ENCODE measurements around the gene LSAMP.

The LSAMP gene

DNA sequence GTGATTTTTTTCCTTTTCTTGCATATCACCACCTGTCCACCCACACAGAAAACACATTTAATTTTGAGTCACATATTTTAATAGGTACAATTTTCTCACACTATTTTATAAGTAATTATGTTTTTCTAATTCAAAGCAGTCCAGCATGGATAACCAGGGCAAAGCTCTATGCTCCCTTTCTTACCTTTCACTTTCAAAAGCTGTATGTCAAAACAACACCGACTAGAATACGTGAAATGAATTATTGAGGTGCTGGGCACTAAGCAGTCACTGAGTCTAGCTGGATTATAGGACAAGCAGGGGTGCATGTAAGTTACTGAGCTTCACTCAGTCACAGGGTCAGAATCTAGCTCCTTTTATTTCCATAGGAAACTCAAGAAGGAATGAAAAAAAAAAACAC lies 60.6 kb downstream of the LSAMP start:
- CTCF ChIA-PET: no interaction called here
- Histone ChIP-seq H3K4me1 (ENCODE audit: control insufficient read depth, insufficient read depth, low read length) (no peaks in the 10 kb centered on the region), H3K27ac (ENCODE audit: extremely low read depth, low read depth, low read length) (no peak overlapping the region), H3K4me3 (ENCODE audit: low read depth, low read length) (no peak overlapping the region), H3K36me3 (ENCODE audit: control insufficient read depth in 2 of 2, insufficient read depth in 1 of 2, low read length in 2 of 2) (no peaks in the 10 kb centered on the region), H3K9me3 (ENCODE audit: control insufficient read depth, insufficient read depth, low read depth, low read length) (no peaks in the 10 kb centered on the region)
- TF ChIP-seq ZNF501 (tag by site-specific recombination; IDR thresholded peaks at IDR 0.05) (no peak), ZNF354C (tag by site-specific recombination; IDR thresholded peaks at IDR 0.05; ENCODE audit: borderline replicate concordance, low read depth) (no peak), SP2 (tag by site-specific recombination; IDR thresholded peaks at IDR 0.05) (no peak), KLF10 (tag by site-specific recombination; IDR thresholded peaks at IDR 0.05) (no peak), ZNF585B (tag by site-specific recombination; IDR thresholded peaks at IDR 0.05) (no peak), TRIM28 (IDR thresholded peaks at IDR 0.05; ENCODE audit: borderline replicate concordance, low read length) (no peak), ZFP37 (tag by site-specific recombination; IDR thresholded peaks at IDR 0.05) (no peak), SP3 (tag by site-specific recombination; IDR thresholded peaks at IDR 0.05) (no peak), ZBTB20 (tag by site-specific recombination; IDR thresholded peaks at IDR 0.05) (no peak)
- POLR2A ChIA-PET: no interaction called here

DNA sequence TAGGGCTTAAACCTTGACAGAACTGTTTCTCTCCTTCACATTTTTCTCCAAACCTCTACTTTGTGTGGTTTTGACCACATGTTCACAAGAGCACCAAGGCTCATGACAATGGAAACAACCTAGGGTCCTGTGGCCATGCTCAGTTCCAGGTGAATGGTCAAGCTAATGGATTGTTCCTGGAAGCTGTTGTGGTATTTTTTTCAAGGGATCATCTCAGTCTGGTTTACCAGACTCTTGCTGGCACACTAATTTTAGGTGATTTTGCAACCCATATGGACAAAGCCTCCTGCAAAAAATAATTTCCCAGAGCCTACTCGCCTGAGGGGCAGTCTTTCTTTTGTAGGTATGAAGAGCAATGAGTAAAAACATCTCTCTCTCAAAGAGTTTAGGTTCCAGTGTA lies 67.2 kb downstream of the LSAMP start:
- no peaks in the 10 kb centered on the region for H3K4me1 ChIP-seq (ENCODE audit: control insufficient read depth, insufficient read depth, low read length)
- TF ChIP-seq ZNF37A (tag by site-specific recombination; IDR thresholded peaks at IDR 0.05) (no peak), ZNF214 (tag by site-specific recombination; IDR thresholded peaks at IDR 0.05; ENCODE audit: borderline replicate concordance) (no peak)
- ChIA-PET CTCF (no interaction called here), POLR2A (no interaction called here)
- H3K4me3 ChIP-seq (ENCODE audit: low read depth, low read length): no peak overlapping the region
- H3K27ac ChIP-seq (ENCODE audit: extremely low read depth, low read depth, low read length): no peak overlapping the region
- no peaks in the 10 kb centered on the region for H3K36me3 ChIP-seq (ENCODE audit: control insufficient read depth in 2 of 2, insufficient read depth in 1 of 2, low read length in 2 of 2)
- H3K9me3 ChIP-seq (ENCODE audit: control insufficient read depth, insufficient read depth, low read depth, low read length): no peaks in the 10 kb centered on the region

DNA sequence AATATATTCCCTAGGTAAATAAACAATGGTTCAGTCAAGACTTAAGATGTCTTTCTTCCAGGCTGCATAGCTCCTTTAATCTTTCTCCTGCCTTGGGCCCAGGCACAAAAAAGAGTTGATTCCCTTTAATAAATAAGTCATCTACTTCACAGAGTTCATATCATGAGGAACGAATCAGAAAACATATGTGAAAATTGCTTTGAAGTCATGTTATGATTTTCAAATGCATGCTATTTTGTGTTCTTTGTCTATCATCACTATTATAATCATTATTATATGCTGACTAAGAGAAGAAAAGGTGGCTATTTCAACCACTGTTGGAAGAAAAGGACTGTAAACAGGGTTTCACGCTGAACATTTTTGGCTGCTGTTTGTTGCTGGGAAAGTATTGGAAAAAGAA lies 70.4 kb downstream of the LSAMP start:
- TF ChIP-seq KLF8 (tag by site-specific recombination; IDR thresholded peaks at IDR 0.05): no peak
- no peak for TF ChIP-seq ZNF558 (tag by site-specific recombination; IDR thresholded peaks at IDR 0.05)
- TF ChIP-seq ZNF311 (tag by site-specific recombination; IDR thresholded peaks at IDR 0.05; ENCODE audit: borderline replicate concordance): no peak
- TF ChIP-seq, protein P1, sequence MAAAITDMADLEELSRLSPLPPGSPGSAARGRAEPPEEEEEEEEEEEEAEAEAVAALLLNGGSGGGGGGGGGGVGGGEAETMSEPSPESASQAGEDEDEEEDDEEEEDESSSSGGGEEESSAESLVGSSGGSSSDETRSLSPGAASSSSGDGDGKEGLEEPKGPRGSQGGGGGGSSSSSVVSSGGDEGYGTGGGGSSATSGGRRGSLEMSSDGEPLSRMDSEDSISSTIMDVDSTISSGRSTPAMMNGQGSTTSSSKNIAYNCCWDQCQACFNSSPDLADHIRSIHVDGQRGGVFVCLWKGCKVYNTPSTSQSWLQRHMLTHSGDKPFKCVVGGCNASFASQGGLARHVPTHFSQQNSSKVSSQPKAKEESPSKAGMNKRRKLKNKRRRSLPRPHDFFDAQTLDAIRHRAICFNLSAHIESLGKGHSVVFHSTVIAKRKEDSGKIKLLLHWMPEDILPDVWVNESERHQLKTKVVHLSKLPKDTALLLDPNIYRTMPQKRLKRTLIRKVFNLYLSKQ (tag by site-specific recombination; IDR thresholded peaks at IDR 0.05; ENCODE audit: borderline replicate concordance): no peak
- TF ChIP-seq, protein P2, sequence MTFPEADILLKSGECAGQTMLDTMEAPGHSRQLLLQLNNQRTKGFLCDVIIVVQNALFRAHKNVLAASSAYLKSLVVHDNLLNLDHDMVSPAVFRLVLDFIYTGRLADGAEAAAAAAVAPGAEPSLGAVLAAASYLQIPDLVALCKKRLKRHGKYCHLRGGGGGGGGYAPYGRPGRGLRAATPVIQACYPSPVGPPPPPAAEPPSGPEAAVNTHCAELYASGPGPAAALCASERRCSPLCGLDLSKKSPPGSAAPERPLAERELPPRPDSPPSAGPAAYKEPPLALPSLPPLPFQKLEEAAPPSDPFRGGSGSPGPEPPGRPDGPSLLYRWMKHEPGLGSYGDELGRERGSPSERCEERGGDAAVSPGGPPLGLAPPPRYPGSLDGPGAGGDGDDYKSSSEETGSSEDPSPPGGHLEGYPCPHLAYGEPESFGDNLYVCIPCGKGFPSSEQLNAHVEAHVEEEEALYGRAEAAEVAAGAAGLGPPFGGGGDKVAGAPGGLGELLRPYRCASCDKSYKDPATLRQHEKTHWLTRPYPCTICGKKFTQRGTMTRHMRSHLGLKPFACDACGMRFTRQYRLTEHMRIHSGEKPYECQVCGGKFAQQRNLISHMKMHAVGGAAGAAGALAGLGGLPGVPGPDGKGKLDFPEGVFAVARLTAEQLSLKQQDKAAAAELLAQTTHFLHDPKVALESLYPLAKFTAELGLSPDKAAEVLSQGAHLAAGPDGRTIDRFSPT (tag by site-specific recombination; IDR thresholded peaks at IDR 0.05): no peak
- no peak for TF ChIP-seq OVOL3 (tag by site-specific recombination; IDR thresholded peaks at IDR 0.05)
- Histone ChIP-seq H3K4me3 (ENCODE audit: low read depth, low read length) (no peak overlapping the region), H3K36me3 (ENCODE audit: control insufficient read depth in 2 of 2, insufficient read depth in 1 of 2, low read length in 2 of 2) (no peaks in the 10 kb centered on the region), H3K9me3 (ENCODE audit: control insufficient read depth, insufficient read depth, low read depth, low read length) (no peaks in the 10 kb centered on the region), H3K27ac (ENCODE audit: extremely low read depth, low read depth, low read length) (no peak overlapping the region), H3K4me1 (ENCODE audit: control insufficient read depth, insufficient read depth, low read length) (no peaks in the 10 kb centered on the region)
- ChIA-PET POLR2A (no interaction called here), CTCF (no interaction called here)
